ENCODE measurements around the gene NUP155.

NUP155 gene

GRCh38 chr5:37247496-37247895 lies 123.4 kb downstream of the NUP155 start:
- Mint-ChIP-seq H3K4me1 (peaks cover 26% of the 10 kb centered on the region), H3K27ac (no peak overlapping the region), H3K4me3 (peak overlapping the region; percentile 84), H3K27me3 (ENCODE audit: low read depth, poor library complexity) (peaks cover 3% of the 10 kb centered on the region), H3K36me3 (ENCODE audit: low read depth) (peaks cover 6% of the 10 kb centered on the region), H3K9me3 (peaks cover 6% of the 10 kb centered on the region)
- no peak for DNase-seq
- TF ChIP-seq, protein P1, sequence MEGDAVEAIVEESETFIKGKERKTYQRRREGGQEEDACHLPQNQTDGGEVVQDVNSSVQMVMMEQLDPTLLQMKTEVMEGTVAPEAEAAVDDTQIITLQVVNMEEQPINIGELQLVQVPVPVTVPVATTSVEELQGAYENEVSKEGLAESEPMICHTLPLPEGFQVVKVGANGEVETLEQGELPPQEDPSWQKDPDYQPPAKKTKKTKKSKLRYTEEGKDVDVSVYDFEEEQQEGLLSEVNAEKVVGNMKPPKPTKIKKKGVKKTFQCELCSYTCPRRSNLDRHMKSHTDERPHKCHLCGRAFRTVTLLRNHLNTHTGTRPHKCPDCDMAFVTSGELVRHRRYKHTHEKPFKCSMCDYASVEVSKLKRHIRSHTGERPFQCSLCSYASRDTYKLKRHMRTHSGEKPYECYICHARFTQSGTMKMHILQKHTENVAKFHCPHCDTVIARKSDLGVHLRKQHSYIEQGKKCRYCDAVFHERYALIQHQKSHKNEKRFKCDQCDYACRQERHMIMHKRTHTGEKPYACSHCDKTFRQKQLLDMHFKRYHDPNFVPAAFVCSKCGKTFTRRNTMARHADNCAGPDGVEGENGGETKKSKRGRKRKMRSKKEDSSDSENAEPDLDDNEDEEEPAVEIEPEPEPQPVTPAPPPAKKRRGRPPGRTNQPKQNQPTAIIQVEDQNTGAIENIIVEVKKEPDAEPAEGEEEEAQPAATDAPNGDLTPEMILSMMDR (IDR thresholded peaks at IDR 0.05): no peak

GRCh38 chr5:37247036-37247435 lies 123.9 kb downstream of the NUP155 start:
- peaks cover under 1% of the 10 kb centered on the region for H3K9me3 Mint-ChIP-seq
- H3K4me1 Mint-ChIP-seq: peaks cover 26% of the 10 kb centered on the region
- H3K4me3 Mint-ChIP-seq: peak overlapping the region; percentile 84
- TF ChIP-seq, protein P1 (IDR thresholded peaks at IDR 0.05): no peak
- H3K27me3 Mint-ChIP-seq (ENCODE audit: low read depth, poor library complexity): no peaks in the 10 kb centered on the region
- H3K36me3 Mint-ChIP-seq (ENCODE audit: low read depth): peaks cover 8% of the 10 kb centered on the region
- H3K27ac Mint-ChIP-seq: no peak overlapping the region
- DNase-seq: no peak

Data from nephron progenitor cell (in vitro differentiated cells).